ENCODE measurements around the gene ATP5MC2. TPM values are rescaled to one million over a fixed set of nuclear protein-coding genes. Genes with fewer than 3 reads are reported as not detected.

ATP5MC2 gene
- polyA plus RNA-seq, 2 of the 4 experiments (the other 2 are of a cell fraction) = 402 to 540 TPM

- CTCF ChIA-PET = interaction anchor here (1.0 to 6.5 kb wide), 8 partner anchors 13 to 82 kb away, joined by 3 to 41 read pairs (median 4); partner anchors contain the start of gene ATP5MC2
- POLR2A ChIA-PET = interaction anchor here (0.6 to 2.8 kb wide), 6 partner anchors 9 to 77 kb away, joined by 3 to 14 read pairs (median 4); partner anchors contain the start of gene ATP5MC2
These were observed 50.4 kb downstream of the ATP5MC2 start for GRCh38 chr12:53625373-53625945.

GRCh38 chr12:53624956-53625355, 50.9 kb downstream of the ATP5MC2 start:
- FAIRE-seq (no peak), DNase-seq (ENCODE audit: low read depth in 1 of 2, low spot score in 1 of 2) (no peak), ATAC-seq (no peak)
- CTCF ChIA-PET = interaction anchor here (1.0 to 6.5 kb wide), 9 partner anchors 12 to 81 kb away, joined by 3 to 41 read pairs (median 4); partner anchors contain the start of gene ATP5MC2
- POLR2A ChIA-PET = interaction anchor here (1.2 to 2.8 kb wide), 2 partner anchors 10 to 51 kb away, joined by 3 to 14 read pairs; partner anchors contain the start of gene ATP5MC2
- peaks cover 41% of the 10 kb centered on the region for H3K4me1 ChIP-seq
- WGBS (ENCODE audit: missing lambda C conversion rate) = 63% methylated on average over 4 of the region's 4 CpGs
- peak overlapping the region; percentile 67 for H3K4me3 ChIP-seq
- peak overlapping the region; percentile 92 for H3K4me2 ChIP-seq
- peak overlapping the region; percentile 93 to 94 for H3K27ac ChIP-seq
- TF ChIP-seq ZC3H11A (IDR thresholded peaks at IDR 0.05) (no peak), ATOH8 (CRISPR knock-in tag; IDR thresholded peaks at IDR 0.05; ENCODE audit: low read depth) (no peak), ZNF302 (CRISPR knock-in tag; IDR thresholded peaks at IDR 0.05) (no peak), HEYL (CRISPR knock-in tag; IDR thresholded peaks at IDR 0.05) (no peak), KDM5A (IDR thresholded peaks at IDR 0.05) (no peak), RFX5 (IDR thresholded peaks at IDR 0.05) (no peak), CTCF (IDR thresholded peaks at IDR 0.05) (no peak), TP53 (CRISPR knock-in tag; IDR thresholded peaks at IDR 0.05) (no peak), BCL3 (IDR thresholded peaks at IDR 0.05) (no peak), PHF8 (IDR thresholded peaks at IDR 0.05; ENCODE audit: borderline replicate concordance, low read depth) (no peak)
- no peaks in the 10 kb centered on the region for H3K9me3 ChIP-seq

More at GRCh38 chr12:53625373-53625945, 50.4 kb downstream of the ATP5MC2 start:
- WGBS (ENCODE audit: missing lambda C conversion rate) = 4% methylated on average over 5 of the region's 5 CpGs
- Histone ChIP-seq H3K9me3 (no peaks in the 10 kb centered on the region), H3K4me2 (peak overlapping the region; percentile 92), H3K4me3 (peak overlapping the region; percentile 67), H3K27ac (peak overlapping the region; percentile 93 to 94), H3K4me1 (peaks cover 41% of the 10 kb centered on the region)
- ATAC-seq (no peak), DNase-seq (ENCODE audit: low read depth in 1 of 2, low spot score in 1 of 2) (no peak), FAIRE-seq (no peak)
- no peak for TF ChIP-seq E2F6 (IDR thresholded peaks at IDR 0.05; ENCODE audit: borderline replicate concordance, low read depth)
- TF ChIP-seq JUNB (IDR thresholded peaks at IDR 0.05) = no peak
- 0 out of 5 replicates have a peak, but pooled peaks of 1 of the 2 experiments have one; percentile 15 for TF ChIP-seq RAD21 (conservative IDR thresholded peaks at IDR 0.05 in 1 of 2, IDR thresholded peaks at IDR 0.05 in 1 of 2)
- no peak for TF ChIP-seq EHMT2 (IDR thresholded peaks at IDR 0.05; ENCODE audit: low read depth)
- TF ChIP-seq TFCP2L1 (CRISPR knock-in tag; IDR thresholded peaks at IDR 0.05) = no peak
- no peak for TF ChIP-seq MAX (IDR thresholded peaks at IDR 0.05)
- TF ChIP-seq NPAS2 (CRISPR knock-in tag; IDR thresholded peaks at IDR 0.05; ENCODE audit: borderline replicate concordance) = no peak
- no peak for TF ChIP-seq USF2 (IDR thresholded peaks at IDR 0.05)
- TF ChIP-seq CHD4 (IDR thresholded peaks at IDR 0.05; ENCODE audit: borderline replicate concordance) = no peak
- no peak for TF ChIP-seq CEBPB (IDR thresholded peaks at IDR 0.05)
- no peak for TF ChIP-seq HES2 (IDR thresholded peaks at IDR 0.05)
- peak; percentile 62; the same call in 1 of the 2 replicates for TF ChIP-seq FOSB (CRISPR knock-in tag; IDR thresholded peaks at IDR 0.05)
- no peak for TF ChIP-seq RNF2 (IDR thresholded peaks at IDR 0.05; ENCODE audit: borderline replicate concordance, low read depth)
- no peak for TF ChIP-seq ESRRA (IDR thresholded peaks at IDR 0.05; ENCODE audit: borderline replicate concordance, low read length)
- no peak for TF ChIP-seq ZNF302 (CRISPR knock-in tag; IDR thresholded peaks at IDR 0.05)
- TF ChIP-seq KDM5A (IDR thresholded peaks at IDR 0.05) = no peak
- 0 out of 2 replicates have a peak, but pooled peaks have one; percentile 27 for TF ChIP-seq HOXA7 (CRISPR knock-in tag; IDR thresholded peaks at IDR 0.05)
- TF ChIP-seq RFX5 (IDR thresholded peaks at IDR 0.05) = no peak
- TF ChIP-seq RARB (CRISPR knock-in tag; IDR thresholded peaks at IDR 0.05) = no peak
- 0 out of 2 replicates have a peak, but pooled peaks have one; percentile 33 for TF ChIP-seq ATOH8 (CRISPR knock-in tag; IDR thresholded peaks at IDR 0.05; ENCODE audit: low read depth)
- TF ChIP-seq EP300 (IDR thresholded peaks at IDR 0.05) = no peak

Data from A549 (cell line).